SK-N-SH treated with all-trans-retinoic acid at 6 μM for 48 hours (cell line): Measurements from ENCODE around the gene CD55.

Experiments used
- ATAC-seq: fragments of 200-7000 bp; cut with Tn5 transposase; 3 replicates; pipeline ENCODE4 v1.9.1; 2020; ENCODE audit warnings: mild to moderate bottlenecking, moderate library complexity
- ARNTL ChIP-seq: fragments of 450-650 bp; formaldehyde crosslinking; IDR thresholded peaks from 2 replicates; pipeline ENCODE4 v1.5.0; 2020; ENCODE audit warnings: low read depth, mild to moderate bottlenecking, moderate library complexity, borderline replicate concordance
- BACH2 ChIP-seq: fragments of 250-450 bp; sonication (Bioruptor Pico); IDR thresholded peaks from 2 replicates; pipeline ENCODE4 v1.9.0; 2021; ENCODE audit warnings: mild to moderate bottlenecking, borderline replicate concordance
- CREB5 ChIP-seq: fragments of 250-450 bp; sonication (Bioruptor Pico); IDR thresholded peaks from 2 replicates; pipeline ENCODE4 v1.5.1; 2020; ENCODE audit warnings: low read depth, mild to moderate bottlenecking, moderate library complexity
- CSRNP3 ChIP-seq: fragments of 250-450 bp; sonication (Bioruptor Pico); IDR thresholded peaks from 2 replicates; pipeline ENCODE4 v1.5.1; 2021; ENCODE audit warnings: mild to moderate bottlenecking, moderate library complexity
- ESRRG ChIP-seq: fragments of 250-450 bp; sonication (Bioruptor Pico); IDR thresholded peaks from 2 replicates; pipeline ENCODE4 v1.6.1; 2021; ENCODE audit warnings: mild to moderate bottlenecking
- GLIS3 ChIP-seq: fragments of 250-450 bp; sonication (Bioruptor Pico); IDR thresholded peaks from 2 replicates; pipeline ENCODE4 v1.5.0; 2020; ENCODE audit warnings: mild to moderate bottlenecking, moderate library complexity
- ISL1 ChIP-seq: fragments of 250-450 bp; sonication (Bioruptor Pico); IDR thresholded peaks from 2 replicates; pipeline ENCODE4 v2.1.2; 2022; ENCODE audit warnings: mild to moderate bottlenecking, moderate library complexity
- PATZ1 ChIP-seq: fragments of 250-450 bp; sonication (Bioruptor Pico); IDR thresholded peaks from 2 replicates; pipeline ENCODE4 v1.8.0; 2020; ENCODE audit warnings: mild to moderate bottlenecking, moderate library complexity, borderline replicate concordance
- POU6F1 ChIP-seq: fragments of 250-450 bp; sonication (Bioruptor Pico); IDR thresholded peaks from 2 replicates; pipeline ENCODE4 v1.8.0; 2021; ENCODE audit warnings: low read depth, mild to moderate bottlenecking, moderate library complexity, borderline replicate concordance
- PPARA ChIP-seq: fragments of 250-450 bp; sonication (Bioruptor Pico); IDR thresholded peaks from 2 replicates; pipeline ENCODE4 v1.5.0; 2020; ENCODE audit warnings: mild to moderate bottlenecking, borderline replicate concordance
- SNAI2 ChIP-seq: fragments of 250-450 bp; sonication (Bioruptor Pico); IDR thresholded peaks from 2 replicates; pipeline ENCODE4 v1.5.0; 2020; ENCODE audit warnings: mild to moderate bottlenecking, moderate library complexity
- TCF4 ChIP-seq: fragments of 250-450 bp; sonication (Bioruptor Pico); IDR thresholded peaks from 2 replicates; pipeline ENCODE4 v1.8.0; 2021; ENCODE audit warnings: mild to moderate bottlenecking, moderate library complexity, borderline replicate concordance
- ZNF565 ChIP-seq: fragments of 450-650 bp; formaldehyde crosslinking; conservative IDR thresholded peaks from 2 replicates; pipeline ENCODE4 v1.5.0; 2020; ENCODE audit warnings: low read depth, mild to moderate bottlenecking, moderate library complexity
- ZNF70 ChIP-seq: fragments of 450-650 bp; formaldehyde crosslinking; IDR thresholded peaks from 2 replicates; pipeline ENCODE4 v1.5.0; 2020; ENCODE audit warnings: mild to moderate bottlenecking, moderate library complexity

CD55 gene

GRCh38 chr1:207284209-207284897 lies 37.1 kb upstream of the CD55 start (continued):
- no peak for TF ChIP-seq POU6F1
- no peak for TF ChIP-seq ZNF565 (CRISPR knock-in tag)
- no peak for TF ChIP-seq PPARA (CRISPR knock-in tag)
- no peak for TF ChIP-seq GLIS3 (CRISPR knock-in tag)
- no peak for TF ChIP-seq ESRRG (CRISPR knock-in tag)
- TF ChIP-seq PATZ1 (CRISPR knock-in tag): no peak

GRCh38 chr1:207286786-207287468 lies 34.6 kb upstream of the CD55 start:
- no peak for ATAC-seq
- TF ChIP-seq CREB5 (no peak), TCF4 (CRISPR knock-in tag) (no peak), PATZ1 (CRISPR knock-in tag) (no peak), ZNF70 (CRISPR knock-in tag) (no peak), CSRNP3 (CRISPR knock-in tag) (no peak)

- ATAC-seq: no peak
- no peak for TF ChIP-seq PATZ1 (CRISPR knock-in tag)
- TF ChIP-seq ARNTL (CRISPR knock-in tag): no peak
- TF ChIP-seq CREB5: no peak
- no peak for TF ChIP-seq ESRRG (CRISPR knock-in tag)
- no peak for TF ChIP-seq GLIS3 (CRISPR knock-in tag)
- TF ChIP-seq ISL1 (CRISPR knock-in tag): no peak
- TF ChIP-seq BACH2 (CRISPR knock-in tag): no peak
- TF ChIP-seq CSRNP3 (CRISPR knock-in tag): no peak
- TF ChIP-seq SNAI2 (CRISPR knock-in tag): no peak
- TF ChIP-seq ZNF70 (CRISPR knock-in tag): no peak
- TF ChIP-seq POU6F1: no peak
- no peak for TF ChIP-seq ZNF565 (CRISPR knock-in tag)
These were observed 33.2 kb upstream of the CD55 start for GRCh38 chr1:207288315-207288714.
